ENCODE measurements around the gene ZNF593. TPM values are rescaled to one million over a fixed set of nuclear protein-coding genes. Genes with fewer than 3 reads are reported as not detected.

The ZNF593 gene
- total and polyA plus RNA-seq, 2 of the 13 experiments (the other 11 are each of a cell fraction or from before 2014, with no cell fraction given): 37.3 to 55.8 TPM

GRCh38 chr1:26177182-26177684 lies 7.5 kb downstream of the ZNF593 start, which contains the start of gene CNKSR1 (continued):
- TF ChIP-seq, protein P1, sequence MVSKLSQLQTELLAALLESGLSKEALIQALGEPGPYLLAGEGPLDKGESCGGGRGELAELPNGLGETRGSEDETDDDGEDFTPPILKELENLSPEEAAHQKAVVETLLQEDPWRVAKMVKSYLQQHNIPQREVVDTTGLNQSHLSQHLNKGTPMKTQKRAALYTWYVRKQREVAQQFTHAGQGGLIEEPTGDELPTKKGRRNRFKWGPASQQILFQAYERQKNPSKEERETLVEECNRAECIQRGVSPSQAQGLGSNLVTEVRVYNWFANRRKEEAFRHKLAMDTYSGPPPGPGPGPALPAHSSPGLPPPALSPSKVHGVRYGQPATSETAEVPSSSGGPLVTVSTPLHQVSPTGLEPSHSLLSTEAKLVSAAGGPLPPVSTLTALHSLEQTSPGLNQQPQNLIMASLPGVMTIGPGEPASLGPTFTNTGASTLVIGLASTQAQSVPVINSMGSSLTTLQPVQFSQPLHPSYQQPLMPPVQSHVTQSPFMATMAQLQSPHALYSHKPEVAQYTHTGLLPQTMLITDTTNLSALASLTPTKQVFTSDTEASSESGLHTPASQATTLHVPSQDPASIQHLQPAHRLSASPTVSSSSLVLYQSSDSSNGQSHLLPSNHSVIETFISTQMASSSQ (IDR thresholded peaks at IDR 0.05; ENCODE audit: low read depth): no peak
- TF ChIP-seq, protein P1 (CRISPR knock-in tag; IDR thresholded peaks at IDR 0.05; ENCODE audit: borderline replicate concordance): no peak
- TF ChIP-seq ZNF232 (CRISPR knock-in tag; IDR thresholded peaks at IDR 0.05; ENCODE audit: borderline replicate concordance) (peak; percentile 22; the same call in 1 of the 2 replicates), ZNF138 (CRISPR knock-in tag; IDR thresholded peaks at IDR 0.05; ENCODE audit: low read depth) (no peak), PHF21A (CRISPR knock-in tag; IDR thresholded peaks at IDR 0.05) (peak; percentile 16; the same call in 1 of the 2 replicates), GATAD1 (CRISPR knock-in tag; IDR thresholded peaks at IDR 0.05) (peak; percentile 57; the same call in 1 of the 2 replicates), DRAP1 (CRISPR knock-in tag; IDR thresholded peaks at IDR 0.05) (peak; percentile 55; the same call in 1 of the 2 replicates), NR2F6 (IDR thresholded peaks at IDR 0.05) (no peak), NR2F6 (CRISPR knock-in tag; IDR thresholded peaks at IDR 0.05) (no peak), YEATS4 (CRISPR knock-in tag; IDR thresholded peaks at IDR 0.05; ENCODE audit: borderline replicate concordance) (peak; percentile 16; the same call in 1 of the 2 replicates), KLF12 (CRISPR knock-in tag; IDR thresholded peaks at IDR 0.05; ENCODE audit: borderline replicate concordance) (0 out of 2 replicates have a peak, but pooled peaks have one; percentile 34), ARID4A (CRISPR knock-in tag; IDR thresholded peaks at IDR 0.05; ENCODE audit: borderline replicate concordance) (peak; percentile 50; the same call in 1 of the 2 replicates), TOE1 (CRISPR knock-in tag; IDR thresholded peaks at IDR 0.05) (no peak)
- TF ChIP-seq, protein P2, sequence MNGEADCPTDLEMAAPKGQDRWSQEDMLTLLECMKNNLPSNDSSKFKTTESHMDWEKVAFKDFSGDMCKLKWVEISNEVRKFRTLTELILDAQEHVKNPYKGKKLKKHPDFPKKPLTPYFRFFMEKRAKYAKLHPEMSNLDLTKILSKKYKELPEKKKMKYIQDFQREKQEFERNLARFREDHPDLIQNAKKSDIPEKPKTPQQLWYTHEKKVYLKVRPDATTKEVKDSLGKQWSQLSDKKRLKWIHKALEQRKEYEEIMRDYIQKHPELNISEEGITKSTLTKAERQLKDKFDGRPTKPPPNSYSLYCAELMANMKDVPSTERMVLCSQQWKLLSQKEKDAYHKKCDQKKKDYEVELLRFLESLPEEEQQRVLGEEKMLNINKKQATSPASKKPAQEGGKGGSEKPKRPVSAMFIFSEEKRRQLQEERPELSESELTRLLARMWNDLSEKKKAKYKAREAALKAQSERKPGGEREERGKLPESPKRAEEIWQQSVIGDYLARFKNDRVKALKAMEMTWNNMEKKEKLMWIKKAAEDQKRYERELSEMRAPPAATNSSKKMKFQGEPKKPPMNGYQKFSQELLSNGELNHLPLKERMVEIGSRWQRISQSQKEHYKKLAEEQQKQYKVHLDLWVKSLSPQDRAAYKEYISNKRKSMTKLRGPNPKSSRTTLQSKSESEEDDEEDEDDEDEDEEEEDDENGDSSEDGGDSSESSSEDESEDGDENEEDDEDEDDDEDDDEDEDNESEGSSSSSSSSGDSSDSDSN (CRISPR knock-in tag; IDR thresholded peaks at IDR 0.05): peak; percentile 34; the same call in 1 of the 2 replicates
